Testis (tissue), 3 donors: Measurements from ENCODE around the gene MYOD1. TPM values are rescaled to one million over a fixed set of nuclear protein-coding genes. Genes with fewer than 3 reads are reported as not detected.

Source experiments
- DNase-seq: peaks from one replicate; pipeline ENCODE4 v3.0.0-alpha.2; 2019
- H3K27ac ChIP-seq, 2 donors: fragments of 200-600 bp; sonication (generic); one replicate each; pipeline ENCODE4 v1.5.1; 2019
- H3K27me3 ChIP-seq: fragments of 200-600 bp; sonication (generic); one replicate; pipeline ENCODE4 v1.5.1; 2019
- H3K36me3 ChIP-seq: fragments of 200-600 bp; sonication (generic); one replicate; pipeline ENCODE4 v1.5.1; 2017; ENCODE audit warnings: low read depth; ENCODE audit errors: missing control alignments
- H3K4me1 ChIP-seq: fragments of 200-600 bp; sonication (generic); one replicate; pipeline ENCODE4 v1.5.1; 2019
- H3K4me3 ChIP-seq, 2 donors: fragments of 200-600 bp; sonication (generic); one replicate each; pipeline ENCODE4 v1.5.1; 2017 to 2019
- H3K9me3 ChIP-seq: fragments of 200-600 bp; sonication (generic); one replicate; pipeline ENCODE4 v1.5.1; 2017
- CTCF ChIP-seq, 3 experiments: fragments of 450-650 bp in 2 of 3; fragments of 200-600 bp in 1 of 3; sonication (generic) in 1 of 3; IDR thresholded peaks; one replicate each; pipeline ENCODE4 v1.5.1; 2016 to 2019; ENCODE audit warnings: antibody characterized with exemption in 3 of 3, mild to moderate bottlenecking in 2 of 3, moderate library complexity in 1 of 3
- POLR2A ChIP-seq: fragments of 450-650 bp; IDR thresholded peaks from one replicate; pipeline ENCODE4 v1.6.1; 2017; ENCODE audit warnings: antibody characterized with exemption, mild to moderate bottlenecking, moderate library complexity
- WGBS, 2 donors: methylation state at CpG; one replicate each; pipeline ENCODE4 v1.1.5; 2018; 5-methylcytosine and 5-hydroxymethylcytosine counted together
- intact Hi-C: fragments of 100-400 bp; cut with DNase I; formaldehyde crosslinking; loops from one replicate; pipeline ENCODE4 v1.15.1; 2023; ENCODE audit warnings: low total_unique reads
- polyA plus RNA-seq: library from polyadenylated mRNA; stranded (reverse); fragments of 350-450 nt; fragmentation: Illumina TruSeq; extraction: RNeasy Lipid Tissue Mini Kit (QIAGEN cat#74804); gene quantifications from one replicate; pipeline ENCODE4 v1.2.3, GENCODE V29; 2014; ENCODE audit warnings: low read depth, low replicate concordance; ENCODE audit not compliant: insufficient read depth
- total RNA-seq, 2 donors: library from RNA; depleted of rRNA; stranded (reverse); fragments of >200 nt; gene quantifications; one replicate each; pipeline ENCODE4 v1.2.3, GENCODE V29; 2016

Gene MYOD1
- total and polyA plus RNA-seq, 3 donors from 2014 or later: 0.69 to 1.6 (median 1.4) TPM

DNA sequence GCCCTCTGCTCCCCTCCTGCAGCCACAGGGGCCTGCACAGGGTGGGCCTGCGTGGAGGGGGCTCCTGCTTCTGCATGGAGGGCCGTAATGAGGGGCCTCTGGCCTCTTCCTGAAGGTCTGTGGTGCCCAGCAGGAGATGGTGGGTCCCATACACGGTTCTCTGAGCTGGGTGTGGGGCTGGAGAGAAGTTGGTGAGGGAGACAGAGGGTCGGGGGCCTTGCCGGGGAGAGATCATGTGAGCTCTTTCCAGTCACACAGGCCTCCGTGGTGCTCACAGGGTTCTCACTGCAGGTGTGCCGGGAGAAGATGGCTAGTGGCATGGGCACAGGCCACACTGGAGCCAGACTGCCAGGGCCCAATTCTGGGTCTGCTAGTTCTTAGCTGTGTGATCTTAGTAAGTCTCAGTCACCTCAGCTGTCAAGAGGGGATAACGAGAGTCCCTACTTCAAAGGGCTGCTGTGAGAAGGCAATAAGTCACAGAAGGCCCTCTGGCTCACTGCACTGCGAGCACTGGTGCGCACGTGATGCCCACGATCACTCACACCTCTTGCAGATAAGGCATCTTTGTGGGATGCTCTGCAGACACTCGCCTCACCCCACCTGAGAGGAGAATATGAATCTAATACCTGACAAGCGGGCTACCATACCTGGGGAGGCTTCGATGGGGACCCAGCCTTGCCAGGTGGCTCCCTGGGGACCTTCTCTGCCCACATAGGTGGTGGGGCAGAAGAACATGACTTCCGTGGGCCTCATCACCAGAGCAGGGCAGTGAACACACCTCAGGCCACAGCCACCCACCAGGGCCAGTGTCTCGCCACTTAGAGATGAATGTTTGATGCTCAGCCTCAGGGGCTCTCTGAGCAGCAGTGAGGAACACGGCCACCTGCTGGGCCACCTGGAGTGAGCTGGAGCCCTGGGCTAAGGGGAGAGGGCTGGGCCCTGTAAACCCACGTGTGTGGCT, 29.7 kb downstream of the MYOD1 start:
- intact Hi-C loops: no loop called here
- 83 to 84% methylated on average over 9 to 19 of the region's 19 CpGs for WGBS, 2 donors

DNA sequence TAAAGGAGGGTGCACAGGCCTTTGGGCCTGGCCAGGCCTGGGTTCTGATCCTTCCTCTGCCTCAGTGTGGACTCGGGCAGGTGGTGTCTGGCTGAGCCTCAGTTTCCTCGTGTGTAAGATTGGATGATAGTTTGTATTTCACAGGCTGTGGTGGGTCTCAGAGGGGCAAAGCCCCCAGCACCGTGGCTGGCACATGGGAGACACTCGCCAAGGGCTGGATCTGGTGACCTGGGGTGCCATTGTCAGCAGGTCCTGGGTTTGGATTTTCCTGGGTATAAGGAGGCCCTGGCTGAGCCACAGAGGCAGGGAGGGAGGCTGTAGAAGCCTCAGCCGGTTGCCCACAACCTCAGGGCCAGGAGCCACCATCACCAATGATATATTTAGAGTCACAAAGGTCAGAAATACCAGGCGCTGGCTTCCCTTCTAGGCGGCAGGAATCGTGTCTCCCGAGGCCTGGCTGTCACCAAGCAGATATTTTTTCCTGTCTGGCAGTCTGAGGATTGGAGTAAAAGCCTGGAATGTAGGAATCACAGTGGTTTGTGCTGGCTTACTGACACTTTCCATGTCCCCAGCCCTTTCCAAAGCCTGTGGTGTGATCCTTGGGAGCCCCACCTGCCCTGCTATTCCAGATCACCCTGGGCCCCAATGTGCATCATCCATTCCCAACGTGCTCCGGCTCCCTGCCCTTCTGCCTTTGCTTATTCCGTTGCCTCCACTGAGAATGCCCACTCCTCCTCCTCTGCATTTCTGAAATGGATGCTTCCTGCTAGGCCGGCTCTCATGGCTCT, 30.8 kb downstream of the MYOD1 start:
- Histone ChIP-seq H3K4me3 (no peak overlapping the region), H3K27me3 (no peaks in the 10 kb centered on the region), H3K4me1 (no peaks in the 10 kb centered on the region), H3K9me3 (no peaks in the 10 kb centered on the region), H3K27ac (no peak overlapping the region), H3K36me3 (no peaks in the 10 kb centered on the region)
- WGBS, 2 donors: 71 to 75% methylated on average over 13 of the region's 13 CpGs
- TF ChIP-seq POLR2A (no peak), CTCF (IDR thresholded peaks at IDR 0.05) (no peak)
- DNase-seq: no peak
- intact Hi-C loops: no loop called here

More for the DNA sequence above, 29.7 kb downstream of the MYOD1 start:
- TF ChIP-seq CTCF (IDR thresholded peaks at IDR 0.05) (no peak), POLR2A (no peak)
- no peak for DNase-seq
- Histone ChIP-seq H3K27ac (no peak overlapping the region), H3K4me1 (no peaks in the 10 kb centered on the region), H3K9me3 (no peaks in the 10 kb centered on the region), H3K4me3 (no peak overlapping the region), H3K27me3 (no peaks in the 10 kb centered on the region), H3K36me3 (no peaks in the 10 kb centered on the region)

DNA sequence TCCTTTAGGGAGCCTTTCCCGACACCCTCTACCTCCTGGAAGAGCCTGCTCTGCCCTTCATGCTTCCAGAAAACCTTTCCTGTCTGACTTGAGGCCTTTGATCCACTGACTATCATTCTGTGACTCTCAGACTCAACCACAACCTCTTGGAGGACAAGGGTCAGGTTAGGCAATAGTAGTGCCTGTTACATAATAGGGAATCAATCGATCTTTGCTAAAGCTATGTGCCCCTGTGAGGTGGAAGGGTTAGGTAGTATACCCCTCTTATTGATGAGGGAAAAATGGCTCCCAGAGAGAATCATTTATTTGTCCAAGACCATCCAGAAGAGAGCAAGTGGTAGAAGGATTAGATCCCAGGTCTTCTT, 31.4 kb downstream of the MYOD1 start:
- DNase-seq: no peak
- Histone ChIP-seq H3K27me3 (no peaks in the 10 kb centered on the region), H3K4me3 (no peak overlapping the region), H3K9me3 (no peaks in the 10 kb centered on the region), H3K4me1 (no peaks in the 10 kb centered on the region), H3K36me3 (no peaks in the 10 kb centered on the region), H3K27ac (no peak overlapping the region)
- intact Hi-C loops: no loop called here
- TF ChIP-seq CTCF (IDR thresholded peaks at IDR 0.05): no peak
- TF ChIP-seq POLR2A: no peak
- 77 to 89% methylated on average over 2 of the region's 2 CpGs for WGBS, 2 donors

GRCh38 chr11:17751558-17751957, 32.2 kb downstream of the MYOD1 start:
- no peak for DNase-seq
- Histone ChIP-seq H3K27me3 (no peaks in the 10 kb centered on the region), H3K9me3 (no peaks in the 10 kb centered on the region), H3K4me3 (no peak overlapping the region), H3K27ac (no peak overlapping the region), H3K36me3 (no peaks in the 10 kb centered on the region), H3K4me1 (no peaks in the 10 kb centered on the region)
- intact Hi-C loops: no loop called here
- TF ChIP-seq CTCF (IDR thresholded peaks at IDR 0.05) (no peak), POLR2A (no peak)
- WGBS, 2 donors: 73% methylated on average over 2 of the region's 2 CpGs; no CpG with 5 or more reads in 1 of the 2 donors
